Cerebellar nuclear complex (tissue), 1 donor: ENCODE measurements around the gene PTPN4.
"Not testable (repeated sequence)": the region's sequence is repeated elsewhere in the genome, so short reads cannot be mapped to it uniquely, and the experiment has no call there.

Source experiments
- DNase-seq, 2 experiments: peaks; one replicate each; lab custom pipeline; 2025; lab: John Stamatoyannopoulos, UW

The PTPN4 gene

DNA sequence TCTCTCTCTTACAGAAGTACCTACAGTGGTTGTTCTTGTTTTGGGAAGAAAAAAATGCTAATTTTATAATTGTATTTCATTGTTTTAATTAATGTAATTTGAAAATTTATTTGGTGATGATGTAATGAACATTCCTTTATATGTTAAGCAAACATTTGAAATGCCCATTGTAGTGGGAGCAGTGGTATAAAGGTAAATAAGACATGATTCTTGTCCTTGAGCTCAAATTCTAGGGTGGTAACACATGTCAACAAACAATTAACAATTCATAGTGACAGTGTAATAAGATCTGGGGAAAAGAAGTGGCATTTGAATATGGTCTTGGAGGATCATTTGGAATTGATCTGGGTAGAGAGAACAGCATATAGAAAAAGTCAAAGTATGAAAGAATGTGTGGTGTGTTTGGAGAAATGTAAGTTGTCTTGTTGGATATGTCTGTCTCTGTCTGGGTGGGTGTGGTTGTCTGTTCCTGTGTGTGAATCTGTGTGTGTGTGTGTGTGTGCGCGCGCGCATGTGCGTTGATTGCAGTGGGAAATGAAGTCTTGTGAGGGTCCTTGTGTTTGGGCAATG lies 5.8 kb downstream of the PTPN4 start:
- no peak for DNase-seq

DNA sequence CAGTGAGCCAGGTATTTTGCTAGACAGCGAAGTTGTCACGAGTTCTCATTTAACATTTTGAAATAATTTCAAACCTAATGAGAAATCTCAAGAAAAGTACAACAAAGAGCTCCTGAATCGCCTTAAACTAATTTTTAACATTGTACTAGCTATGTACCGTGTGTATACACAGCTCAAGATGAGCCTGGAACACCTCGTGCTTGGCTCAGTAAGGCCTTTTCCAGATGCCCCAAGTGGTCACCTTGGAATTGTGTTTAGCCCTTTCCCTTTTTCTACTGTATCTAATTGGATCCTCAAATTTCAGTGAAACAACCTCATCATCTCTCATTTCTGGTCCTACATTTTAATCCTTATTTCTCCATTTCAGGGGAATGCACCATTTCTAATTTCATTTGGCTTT lies 7.2 kb downstream of the PTPN4 start:
- no peak for DNase-seq

DNA sequence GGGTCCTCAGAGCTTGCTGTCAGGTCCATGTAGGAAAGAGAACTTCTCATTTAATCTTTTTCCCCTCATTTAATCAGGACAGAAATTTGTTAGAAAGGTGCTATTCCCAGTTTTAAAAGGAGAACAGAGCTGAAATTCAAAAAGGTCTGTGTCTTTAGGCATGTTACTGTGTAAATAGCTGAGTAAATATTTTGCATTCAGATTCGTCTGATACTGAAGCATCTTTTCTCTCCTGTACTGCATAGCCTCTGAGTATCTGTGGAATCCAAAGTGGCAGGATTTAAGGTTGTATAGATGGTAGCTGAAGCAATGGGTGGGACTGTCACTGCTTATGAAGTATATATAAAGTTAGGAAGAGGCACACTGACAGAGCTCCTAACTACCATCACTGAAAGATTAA lies 9.0 kb downstream of the PTPN4 start:
- DNase-seq: no peak

DNA sequence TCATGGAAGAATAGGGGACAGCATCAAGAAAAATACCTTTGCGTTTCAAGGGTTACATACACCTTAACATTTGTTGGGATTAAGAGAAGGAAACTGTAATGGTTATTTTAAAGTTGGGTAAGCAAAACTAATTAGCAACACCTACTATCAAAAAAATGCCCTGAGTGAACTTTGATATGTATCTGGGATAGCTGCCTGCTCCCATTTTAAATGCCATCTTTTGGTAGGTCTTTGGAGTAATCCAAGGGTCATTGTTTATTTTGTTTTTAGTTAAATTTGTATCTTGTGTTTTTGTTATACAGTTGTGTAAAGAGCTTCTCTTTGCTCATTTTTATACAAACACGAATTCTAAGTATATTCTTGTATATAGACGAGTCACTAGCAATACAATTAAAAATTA lies 9.9 kb downstream of the PTPN4 start:
- DNase-seq: no peak

DNA sequence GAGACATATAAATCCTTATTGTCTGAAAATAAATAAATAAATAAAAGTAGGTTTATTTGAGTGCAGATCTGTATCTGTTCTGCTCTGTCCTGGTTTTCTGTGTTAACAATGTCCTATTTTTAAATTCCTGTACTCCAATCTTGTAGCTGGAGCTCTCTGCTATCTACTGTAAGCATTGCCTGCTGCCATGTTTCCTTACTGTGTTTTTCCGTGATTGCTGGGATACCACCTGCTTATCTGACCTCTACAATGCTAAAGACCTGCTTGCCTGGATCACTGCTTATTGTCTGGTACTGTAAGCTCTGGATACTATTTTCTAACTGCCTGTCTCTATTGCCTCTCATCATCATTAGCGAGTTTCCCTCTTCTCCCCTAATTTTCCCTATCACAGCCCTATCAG lies 11.6 kb downstream of the PTPN4 start:
- DNase-seq: no peak

DNA sequence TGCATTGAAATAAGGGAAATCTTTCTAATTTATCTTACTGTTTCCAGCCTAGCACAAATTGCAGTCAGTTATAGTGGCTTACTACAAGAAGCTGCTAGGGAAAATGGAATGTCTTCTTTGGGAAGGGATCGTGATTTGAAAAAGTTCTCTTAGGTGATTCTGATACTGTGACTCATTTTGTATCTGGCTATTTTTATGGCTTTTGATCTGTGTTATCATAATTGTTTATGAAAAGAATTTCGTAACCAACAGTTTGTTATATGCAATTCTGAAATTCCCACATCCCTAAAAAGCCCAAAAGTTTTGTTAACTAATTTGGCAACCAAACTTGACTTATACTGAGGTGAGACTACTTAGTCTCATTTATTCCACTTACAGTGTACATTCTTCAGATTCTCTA lies 12.4 kb downstream of the PTPN4 start:
- no peak for DNase-seq

DNA sequence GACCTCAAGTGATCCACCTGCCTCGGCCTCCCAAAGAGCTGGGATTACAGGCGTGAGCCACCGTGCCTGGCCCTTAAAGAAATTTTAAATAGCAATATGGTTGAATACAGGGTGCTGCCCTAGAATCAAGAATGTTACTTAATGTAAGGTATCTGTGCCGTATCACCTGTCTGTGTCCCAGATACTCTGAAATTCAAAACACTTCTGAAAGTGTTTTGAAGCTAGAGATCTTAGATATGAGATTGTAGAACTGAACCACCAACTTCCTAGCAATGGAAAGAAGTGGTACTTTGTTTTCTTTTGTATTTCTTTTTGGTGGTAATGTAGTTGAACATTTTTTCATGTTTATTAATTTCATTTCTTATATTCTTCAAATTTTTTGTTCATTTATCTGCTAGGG lies 13.0 kb downstream of the PTPN4 start:
- DNase-seq: no peak

DNA sequence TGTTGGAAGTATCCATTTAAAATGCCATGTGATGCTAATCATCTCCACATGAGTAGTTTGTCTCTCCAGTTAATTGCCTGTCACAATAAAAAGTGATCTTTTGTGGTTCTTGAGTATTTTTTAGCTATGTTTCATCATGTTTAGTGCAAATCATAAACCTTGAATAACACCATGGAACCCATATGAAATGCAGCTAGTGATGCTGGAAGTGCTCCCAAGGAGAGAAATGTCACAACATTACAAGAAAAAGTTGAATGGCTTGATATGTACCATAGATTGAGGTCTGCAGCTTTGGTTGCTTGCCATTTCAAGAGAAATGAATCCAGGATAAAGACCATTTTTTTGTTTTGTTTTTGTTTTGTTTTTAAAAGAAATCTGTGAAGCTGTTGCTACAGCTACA lies 14.3 kb downstream of the PTPN4 start:
- no peak for DNase-seq

DNA sequence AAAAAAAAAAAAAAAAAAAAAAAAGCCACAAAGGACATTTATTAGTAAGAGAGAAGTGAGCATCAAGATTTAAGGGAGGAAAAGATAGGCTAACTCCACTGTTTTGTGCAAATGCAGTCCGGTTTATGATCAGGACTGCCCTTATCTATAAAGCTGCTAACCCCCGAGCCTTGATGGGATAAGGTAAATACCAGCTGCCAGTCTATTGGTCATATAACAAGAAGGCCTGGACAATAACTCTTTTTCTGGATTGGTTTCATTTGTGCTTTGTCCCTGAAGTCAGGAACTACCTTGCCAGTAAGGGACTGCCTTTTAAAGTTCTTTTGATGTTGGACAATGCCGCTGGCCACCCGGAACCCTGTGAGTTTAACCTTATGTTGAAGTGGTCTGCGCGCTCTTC lies 15.4 kb downstream of the PTPN4 start:
- DNase-seq: no peak

DNA sequence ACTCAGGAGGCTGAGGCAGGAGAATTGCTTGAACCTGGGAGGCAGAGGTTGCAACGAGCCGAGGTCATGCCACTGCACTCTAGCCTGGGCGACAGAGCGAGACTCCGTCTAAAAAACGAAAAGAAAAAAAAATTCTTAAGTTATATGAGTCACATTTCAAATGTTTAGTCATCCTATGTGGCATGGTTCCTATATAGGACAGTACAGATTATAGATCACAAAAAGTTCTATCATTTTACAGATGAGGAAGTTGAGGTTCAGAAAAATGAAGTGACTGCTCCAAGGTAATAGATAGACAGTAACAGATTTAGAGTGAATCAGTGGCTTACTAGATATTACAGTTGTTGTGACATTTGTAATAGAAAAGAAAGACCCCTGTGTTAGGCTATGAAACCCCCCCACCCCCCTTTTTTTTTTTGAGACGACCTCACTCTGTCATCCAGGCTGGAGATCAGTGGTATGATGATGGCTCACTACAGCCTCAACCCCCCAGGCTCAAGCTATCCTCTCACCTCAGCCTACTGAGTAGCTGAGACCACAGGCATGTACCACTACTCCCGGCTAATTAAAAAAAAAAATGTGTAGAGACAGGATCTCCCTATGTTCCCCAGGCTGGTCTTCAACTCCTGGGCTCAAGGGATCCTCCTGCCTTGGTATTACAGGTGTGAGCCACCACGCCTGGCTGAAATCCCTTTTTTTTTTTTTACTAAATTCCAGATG lies 22.7 kb downstream of the PTPN4 start:
- DNase-seq: no peak

DNA sequence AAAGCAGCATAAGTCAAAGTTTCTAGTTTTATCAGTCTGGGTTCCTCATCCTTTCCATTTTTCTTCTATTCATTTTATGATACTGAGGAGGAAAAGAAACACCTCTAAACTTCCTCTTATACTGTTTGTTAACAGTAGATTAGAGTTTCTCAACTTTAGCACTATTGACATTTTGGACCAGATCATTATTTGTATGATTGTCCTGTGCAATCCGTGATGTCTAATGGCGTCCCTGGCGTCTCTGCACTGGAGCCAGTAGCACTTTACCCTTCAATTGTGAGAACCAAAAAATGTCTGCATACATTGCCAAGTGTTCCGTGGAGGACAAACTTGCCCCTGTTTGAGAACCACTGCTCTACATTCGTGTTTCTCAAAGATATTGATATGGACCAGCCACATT lies 25.2 kb downstream of the PTPN4 start:
- DNase-seq: no peak

DNA sequence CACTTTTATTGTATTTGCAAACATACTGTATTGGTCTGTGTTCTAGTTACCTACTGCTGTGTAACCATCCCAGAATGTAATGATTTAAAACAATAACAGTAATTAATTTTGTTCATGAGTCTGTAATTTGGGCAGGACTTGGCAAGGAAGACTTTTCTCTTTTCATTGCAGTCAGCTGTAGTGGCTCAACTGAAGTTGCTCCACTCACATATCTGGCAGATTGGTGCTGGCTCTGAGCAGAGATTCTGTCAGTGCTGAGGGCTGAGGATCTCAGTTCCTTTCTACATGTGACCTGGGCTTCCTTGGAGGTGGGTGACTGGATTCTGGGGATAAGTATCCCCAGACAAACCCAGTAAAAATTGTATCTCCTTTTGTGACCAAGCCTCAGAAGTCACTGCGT lies 26.6 kb downstream of the PTPN4 start:
- no peak for DNase-seq

DNA sequence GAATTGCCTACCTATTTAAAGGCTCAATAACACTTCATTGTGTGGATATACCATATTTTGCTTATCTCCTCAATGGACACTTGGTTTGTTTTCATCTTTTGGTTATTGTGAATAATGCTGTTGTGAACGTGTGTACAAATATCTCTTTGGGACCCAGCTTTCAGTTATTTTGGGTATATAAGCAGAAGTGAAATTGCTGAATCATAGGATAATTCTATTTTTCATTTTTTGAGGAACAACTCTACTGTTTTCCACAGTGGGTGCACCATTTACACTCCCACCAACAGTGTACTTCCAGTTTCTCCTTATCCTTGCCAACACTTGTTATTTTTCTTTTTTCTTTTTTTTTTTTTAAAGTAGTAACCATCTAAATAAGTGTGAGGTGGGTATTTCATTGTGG lies 29.0 kb downstream of the PTPN4 start:
- DNase-seq: no peak

DNA sequence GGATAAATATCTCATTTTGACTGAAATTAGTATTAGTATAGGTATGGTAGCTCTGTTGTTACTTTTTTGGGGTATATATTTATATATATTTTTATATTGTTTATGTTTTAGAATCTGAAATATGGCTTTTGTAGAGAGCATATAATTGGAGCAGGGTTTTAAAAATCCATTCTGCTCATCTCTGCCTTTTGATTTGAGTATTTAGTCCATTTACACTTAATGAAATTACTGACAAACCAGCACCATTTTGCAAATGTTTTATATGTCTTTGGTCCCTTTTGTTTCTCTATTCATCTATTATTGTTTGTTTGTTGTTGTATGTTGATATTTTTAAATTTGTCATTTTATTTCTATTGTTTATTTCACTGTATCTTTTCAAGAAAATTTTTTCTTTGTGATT lies 30.7 kb downstream of the PTPN4 start:
- DNase-seq: no peak

DNA sequence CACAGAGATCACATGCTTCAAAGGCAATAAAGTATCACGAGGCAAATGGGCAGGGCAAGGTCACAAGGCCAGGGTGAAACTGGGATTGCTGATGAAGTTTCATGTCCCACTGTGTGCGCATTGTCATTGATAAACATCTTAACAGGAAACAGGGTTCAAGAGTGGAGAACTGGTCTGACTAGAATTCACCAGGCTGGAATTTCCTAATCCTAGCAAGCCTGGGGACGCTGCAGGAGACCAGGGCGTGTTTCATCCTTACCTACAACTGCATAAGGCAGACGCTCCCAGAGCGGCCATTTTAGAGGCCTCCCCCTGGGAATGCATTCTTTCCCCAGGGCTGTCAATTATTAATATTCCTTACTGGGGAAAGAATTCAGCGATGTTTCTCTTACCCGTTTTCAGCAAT lies 33.2 kb downstream of the PTPN4 start:
- no peak for DNase-seq

DNA sequence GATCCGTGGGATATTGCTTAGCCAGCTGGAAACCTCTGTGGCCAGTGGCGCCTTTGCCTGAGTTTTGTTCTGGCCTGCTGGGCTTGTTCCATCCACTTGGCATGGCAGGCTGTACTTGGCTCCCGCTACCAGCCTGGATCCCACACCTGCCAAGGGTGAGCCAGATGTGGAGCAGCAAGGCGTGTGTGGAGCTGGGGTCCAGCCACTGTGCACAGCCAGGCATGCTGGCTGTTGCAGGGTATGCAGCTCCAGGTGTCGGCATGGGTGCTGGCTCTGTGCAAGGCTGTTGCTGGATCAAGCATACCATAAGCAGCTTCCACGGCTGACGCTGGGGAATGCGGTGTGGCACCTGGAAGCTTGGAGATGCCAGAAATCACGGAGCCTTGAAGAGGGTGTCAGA lies 34.5 kb downstream of the PTPN4 start:
- no peak for DNase-seq

DNA sequence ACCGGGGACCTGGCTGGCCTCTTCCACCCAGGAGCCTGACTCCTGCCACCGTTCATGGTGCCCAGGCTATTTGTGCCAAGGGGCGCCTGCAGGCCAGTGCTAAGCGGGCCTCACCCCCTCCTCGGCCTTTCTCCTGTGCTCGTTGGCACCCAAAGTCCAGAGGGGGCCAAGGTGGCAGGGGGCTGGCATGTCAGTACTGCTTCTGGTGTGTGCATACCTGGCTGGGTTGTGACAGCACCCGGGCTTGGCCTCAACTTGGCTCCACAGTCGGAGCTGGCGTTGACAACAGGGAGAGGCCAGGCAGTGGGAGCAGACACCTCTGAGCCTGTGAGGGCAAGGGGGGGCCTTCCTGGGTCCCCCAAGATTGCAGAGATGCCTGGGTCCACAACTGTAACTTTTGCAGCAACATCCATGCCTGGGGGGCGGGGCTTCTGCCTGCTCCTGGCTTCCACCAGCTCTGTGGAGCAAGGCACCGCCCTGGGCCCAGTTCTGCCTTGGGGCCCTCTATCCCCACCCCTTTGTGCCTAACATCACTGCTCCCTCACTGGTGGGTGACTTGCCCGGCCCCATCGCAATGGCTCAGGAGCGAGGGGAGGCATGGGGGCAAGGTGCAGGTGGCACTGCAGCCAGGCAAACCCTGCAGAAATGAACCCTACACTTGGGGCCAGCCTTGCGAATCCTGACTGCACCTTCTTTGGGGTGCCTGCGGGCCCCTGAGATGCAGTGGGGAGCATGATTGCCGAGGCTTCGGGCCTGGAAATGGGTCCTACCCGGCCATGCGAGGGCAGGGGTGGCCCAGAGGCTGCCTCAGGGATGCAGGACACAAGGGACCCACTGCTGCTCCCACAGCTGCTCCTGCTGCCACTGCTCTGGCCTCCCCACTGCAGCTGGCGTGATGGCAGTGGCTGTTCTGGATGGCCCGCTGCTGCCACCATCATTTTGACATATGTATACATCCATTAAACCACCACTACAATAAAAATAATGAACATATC lies 35.9 kb downstream of the PTPN4 start:
- DNase-seq: no peak

DNA sequence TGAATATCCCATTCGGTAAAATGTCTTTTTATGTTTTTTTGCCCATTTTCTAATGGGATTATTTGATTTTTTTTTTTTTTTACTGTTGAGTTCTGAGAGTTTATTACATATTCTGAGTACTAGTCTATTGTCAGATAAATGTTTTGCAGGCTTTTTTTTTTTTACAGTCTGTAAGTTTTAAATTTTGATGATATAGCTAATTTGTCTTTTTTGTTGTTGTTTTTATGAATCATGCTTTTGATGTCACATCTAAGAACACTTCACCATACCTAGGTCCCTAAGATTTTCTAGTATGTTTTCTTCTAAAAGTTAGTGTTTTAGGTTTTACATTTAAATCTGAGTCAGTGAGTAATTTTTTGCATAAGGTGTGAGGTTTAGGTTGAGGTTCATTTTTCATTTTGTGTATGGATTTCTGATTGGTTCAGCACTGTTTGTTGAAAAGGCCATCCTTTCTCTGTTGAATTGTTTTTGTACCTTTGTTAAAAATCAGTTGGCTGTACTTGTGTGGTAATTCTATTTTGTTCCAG lies 40.7 kb downstream of the PTPN4 start:
- no peak for DNase-seq

DNA sequence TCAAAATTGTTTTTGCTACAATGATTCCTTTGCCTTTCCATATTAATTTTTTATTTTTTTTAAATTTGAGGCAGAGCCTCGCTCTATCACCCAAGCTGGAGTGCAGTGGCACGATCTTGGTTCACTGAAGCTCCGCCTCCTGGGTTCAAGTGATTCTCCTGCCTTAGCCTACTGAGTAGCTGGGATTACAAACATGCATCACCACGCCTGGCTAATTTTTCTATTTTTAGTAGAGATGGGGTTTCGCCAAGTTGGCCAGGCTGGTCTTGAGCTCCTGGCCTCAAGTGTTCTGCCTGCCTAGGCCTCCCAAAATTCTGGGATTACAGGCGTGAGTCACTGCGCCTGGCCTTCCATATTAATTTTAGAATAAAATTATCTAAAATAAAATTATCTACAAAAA lies 41.3 kb downstream of the PTPN4 start:
- DNase-seq: no peak

DNA sequence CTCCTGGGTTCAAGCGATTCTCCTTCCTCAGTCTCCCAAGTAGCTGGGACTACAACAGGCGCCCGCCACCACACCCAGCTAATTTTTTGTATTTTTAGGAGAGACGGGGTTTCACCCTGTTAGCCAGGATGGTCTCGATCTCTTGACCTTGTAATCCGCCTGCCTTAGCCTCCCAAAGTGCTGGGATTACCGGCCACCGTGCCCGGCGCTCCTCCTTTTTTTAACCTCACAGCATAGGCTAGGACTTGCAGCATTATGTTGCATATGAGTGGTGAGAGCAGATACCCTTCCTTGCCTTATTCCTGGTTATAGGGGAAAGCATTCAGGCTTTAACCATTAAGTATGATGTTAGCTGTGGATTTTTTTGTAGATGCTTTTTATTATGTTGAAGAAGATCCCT lies 42.3 kb downstream of the PTPN4 start:
- not testable (repeated sequence) for DNase-seq

DNA sequence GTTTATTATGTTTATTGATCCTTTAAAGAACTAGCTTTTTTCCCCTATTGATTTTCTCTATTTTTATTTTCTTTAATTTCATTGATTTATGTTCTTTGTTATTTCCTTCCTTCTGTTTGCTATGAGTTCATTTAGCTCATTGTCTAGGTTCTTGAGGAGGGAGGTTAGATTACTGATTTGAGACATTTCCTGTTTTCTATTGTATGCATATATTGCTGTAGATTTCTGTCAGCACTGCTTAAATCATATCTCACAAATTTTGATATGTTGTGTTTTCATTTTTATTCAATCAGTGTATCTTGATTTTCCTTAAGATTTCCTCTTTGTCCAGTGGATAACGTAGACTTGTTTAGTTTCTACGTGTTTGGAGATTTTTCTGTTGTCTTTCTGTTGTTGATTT lies 43.4 kb downstream of the PTPN4 start:
- no peak for DNase-seq

DNA sequence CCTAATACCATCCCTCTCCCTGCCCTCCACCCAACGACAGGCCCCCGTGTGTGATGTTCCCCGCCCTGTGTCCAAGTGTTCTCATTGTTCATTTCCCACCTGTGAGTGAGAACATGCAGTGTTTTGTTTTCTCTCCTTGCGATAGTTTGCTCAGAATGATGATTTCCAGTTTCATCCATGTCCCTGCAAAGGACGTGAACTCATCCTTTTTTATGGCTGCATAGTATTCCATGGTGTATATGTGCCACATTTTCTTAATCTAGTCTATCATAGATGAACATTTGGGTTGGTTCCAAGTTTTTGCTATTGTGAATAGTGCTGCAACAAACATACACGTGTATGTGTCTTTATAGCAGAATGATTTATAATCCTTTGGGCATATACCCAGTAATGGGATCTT lies 44.7 kb downstream of the PTPN4 start:
- not testable (repeated sequence) for DNase-seq
